GM21619 (cell line): Measurements from ENCODE around the gene KCNK17.
A peak's percentile ranks its signal among the peaks of the same experiment; 100 is the strongest.
"Not testable (repeated sequence)": the region's sequence is repeated elsewhere in the genome, so short reads cannot be mapped to it uniquely, and the experiment has no call there.

Experiments
- ATAC-seq: cut with Tn5 transposase; IDR thresholded peaks from one replicate; pipeline ENCODE4 v1.9.1; 2021; ENCODE audit not compliant: unreplicated experiment

Gene KCNK17

DNA sequence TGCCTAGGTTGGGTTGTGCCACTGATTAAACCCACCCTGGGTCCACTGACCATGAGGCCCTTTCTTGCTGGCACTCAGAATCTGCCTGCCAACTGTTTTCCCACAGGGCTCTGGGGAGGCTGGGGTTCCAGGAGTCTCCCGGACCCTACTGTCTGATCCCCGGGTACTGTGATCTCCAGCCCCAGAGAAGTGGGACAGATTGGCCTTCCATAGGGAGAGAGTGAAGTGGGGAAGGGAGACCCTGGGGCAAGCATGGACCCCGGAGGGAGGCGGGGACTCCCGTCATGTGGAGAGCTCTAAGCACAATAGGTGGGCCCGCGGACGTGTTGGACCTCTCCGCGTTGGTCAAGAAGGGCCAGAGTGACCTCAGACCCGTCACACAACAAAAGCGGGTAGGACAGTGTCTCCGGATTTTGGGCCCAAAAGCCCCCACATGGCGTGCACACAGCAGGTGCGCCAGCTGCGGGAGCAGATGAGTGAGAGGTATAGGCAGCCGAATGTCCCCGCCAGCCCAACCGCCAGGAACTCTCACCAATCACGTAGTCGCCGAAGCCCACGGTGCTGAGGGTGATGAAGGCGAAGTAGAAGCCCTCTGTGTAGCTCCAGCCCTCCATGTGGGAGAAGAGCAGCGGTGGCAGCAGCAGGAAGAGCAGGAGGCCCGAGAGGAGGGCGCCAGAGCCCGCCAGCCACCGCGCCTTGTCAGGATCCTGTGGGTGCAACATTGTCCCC is 10.6 kb downstream of the KCNK17 start:
- ATAC-seq, result no peak

DNA sequence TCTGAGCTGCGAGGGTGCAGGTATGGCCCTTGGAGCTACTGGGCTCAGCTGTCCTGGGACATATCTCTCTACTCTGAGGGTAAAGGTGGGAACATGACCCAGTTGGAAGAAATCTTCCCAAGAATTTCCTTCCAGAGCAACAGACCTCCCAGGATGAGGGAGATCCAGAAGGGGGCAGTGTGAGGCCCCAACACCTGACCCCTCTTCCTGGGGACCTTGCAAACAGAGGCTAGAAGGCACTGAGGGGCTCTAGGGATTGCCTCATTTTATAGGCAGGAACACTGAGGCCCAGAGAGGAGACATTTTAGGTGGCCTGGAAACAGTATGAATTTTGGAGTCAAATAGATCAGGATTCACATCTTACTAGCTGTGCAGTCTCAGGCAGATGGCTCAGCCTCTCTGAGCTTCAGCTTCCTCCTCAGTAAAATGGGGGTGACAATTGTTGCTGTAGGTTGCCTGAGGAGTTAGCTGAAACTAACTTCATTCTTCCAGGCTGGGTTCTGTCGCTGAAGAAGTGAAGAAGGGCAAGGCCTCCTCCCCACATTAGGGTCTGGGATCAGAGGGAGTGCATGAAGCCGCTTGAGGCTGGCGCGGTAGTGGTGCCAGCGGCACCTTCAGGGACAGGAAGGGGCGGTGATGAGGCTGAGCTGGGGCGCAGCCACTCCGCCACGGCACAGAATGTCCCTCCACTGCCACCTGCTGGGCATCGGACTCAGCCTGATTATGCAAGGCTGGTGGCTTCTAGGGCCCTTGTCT is 11.4 kb downstream of the KCNK17 start:
- ATAC-seq, result peak; percentile 82

DNA sequence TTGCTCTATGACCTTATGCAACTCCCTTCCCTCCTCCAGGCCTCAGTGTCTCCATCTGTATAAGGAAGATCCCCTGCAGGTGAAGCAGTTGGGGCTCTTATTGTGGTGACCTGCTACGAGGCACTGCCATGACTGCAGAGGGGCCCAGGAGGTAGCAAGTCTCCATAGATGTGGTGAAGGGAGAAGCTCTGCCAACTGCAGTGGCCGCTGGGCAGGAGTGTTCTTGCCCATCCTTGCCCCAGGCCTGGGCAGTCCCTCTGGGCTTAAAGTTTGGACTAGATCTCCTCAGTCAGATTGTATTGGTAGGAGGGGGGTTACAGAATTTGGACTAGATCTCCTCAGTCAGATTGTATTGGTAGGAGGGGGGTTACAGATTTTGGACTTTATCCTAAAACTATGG is 12.2 kb downstream of the KCNK17 start:
- no peak for ATAC-seq

- no peak for ATAC-seq
These were observed 12.6 kb downstream of the KCNK17 start for GRCh38 chr6:39301606-39302005.

DNA sequence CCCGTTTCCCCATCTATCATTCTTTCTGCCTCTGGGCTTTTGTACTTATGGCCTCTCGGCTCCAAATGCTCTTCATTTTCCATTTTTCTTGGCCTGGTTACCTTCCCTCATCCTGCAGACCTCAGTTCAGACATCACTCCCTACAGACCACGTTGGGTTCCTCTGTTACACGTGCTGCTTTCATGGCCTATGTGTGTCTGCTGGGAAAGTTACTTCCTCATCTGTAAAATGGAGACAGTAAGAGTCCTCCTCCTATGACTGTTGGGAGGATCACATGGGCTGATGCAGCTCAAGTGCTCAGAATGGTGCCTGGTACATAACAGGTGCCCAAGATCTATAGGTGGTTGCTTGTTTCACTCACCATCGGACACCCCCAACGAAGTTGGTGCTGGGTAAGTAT is 13.5 kb downstream of the KCNK17 start:
- no peak for ATAC-seq

DNA sequence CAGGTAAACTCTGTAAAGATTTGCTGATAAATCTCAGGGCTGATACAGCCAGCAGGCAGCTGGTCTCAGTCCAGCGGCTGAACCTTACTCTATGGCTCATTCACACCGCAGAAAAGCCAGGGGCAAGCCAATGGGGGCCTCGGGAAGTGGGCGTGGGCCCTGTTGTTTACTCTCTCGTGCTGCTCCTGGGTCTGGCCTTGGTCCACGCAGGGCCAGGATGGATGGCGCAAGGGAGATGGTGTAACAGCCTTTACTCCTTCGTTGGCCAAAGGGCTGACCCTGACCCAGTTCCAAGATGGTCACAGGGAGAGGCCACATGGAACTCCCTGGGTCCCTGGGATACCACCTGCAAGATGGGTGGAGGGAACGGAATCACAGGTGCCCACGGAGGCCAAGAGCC is 16.2 kb downstream of the KCNK17 start:
- no peak for ATAC-seq

GRCh38 chr6:39296745-39297640 is 17.2 kb downstream of the KCNK17 start:
- ATAC-seq, result no peak

GRCh38 chr6:39295611-39296011 is 18.6 kb downstream of the KCNK17 start:
- ATAC-seq, result no peak

DNA sequence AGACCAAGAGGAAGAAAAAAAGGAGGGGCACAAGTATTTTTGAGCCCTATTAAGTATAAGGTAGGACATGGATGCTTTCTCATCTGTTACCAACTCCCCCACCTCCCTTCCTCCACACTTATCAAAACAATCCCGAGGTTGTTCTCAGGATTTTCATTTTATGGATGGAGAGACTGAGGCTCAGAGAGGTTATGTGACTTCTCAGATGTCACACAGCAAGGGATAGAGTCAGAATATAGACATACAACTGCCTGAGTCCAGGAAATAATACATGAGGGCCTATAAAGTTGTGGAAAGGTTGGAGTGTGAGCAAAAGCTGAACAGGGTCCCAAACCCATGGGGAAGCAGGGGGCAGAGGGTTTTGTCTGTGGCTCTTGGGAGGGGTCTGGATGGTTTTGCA is 19.3 kb downstream of the KCNK17 start:
- ATAC-seq, result no peak

- no peak for ATAC-seq
These were observed 20.1 kb downstream of the KCNK17 start for GRCh38 chr6:39294133-39294532.

- no peak for ATAC-seq
These were observed 21.6 kb downstream of the KCNK17 start for GRCh38 chr6:39292637-39293036.

DNA sequence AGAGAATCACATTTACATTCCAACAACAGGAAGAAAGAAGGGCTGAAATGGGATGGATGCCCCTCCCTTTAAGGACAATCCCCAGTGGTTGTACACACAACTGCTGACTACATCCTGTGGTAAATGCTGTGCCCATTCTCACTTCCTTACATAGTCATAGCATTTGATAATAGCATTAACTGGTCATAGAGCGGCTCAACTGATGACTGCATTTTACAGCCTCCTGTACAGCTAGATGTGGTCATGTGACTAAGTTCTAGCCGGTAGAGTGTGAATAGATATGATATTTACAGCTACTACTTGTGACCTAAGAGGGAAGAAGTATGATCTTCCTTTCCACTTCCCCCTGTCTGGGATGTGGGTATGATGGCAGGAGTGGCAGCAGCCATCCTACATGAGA is 24.7 kb downstream of the KCNK17 start:
- no peak for ATAC-seq

- no peak for ATAC-seq
These were observed 26.6 kb downstream of the KCNK17 start for GRCh38 chr6:39287601-39288000.

GRCh38 chr6:39286596-39286995 is 27.6 kb downstream of the KCNK17 start:
- not testable (repeated sequence) for ATAC-seq

DNA sequence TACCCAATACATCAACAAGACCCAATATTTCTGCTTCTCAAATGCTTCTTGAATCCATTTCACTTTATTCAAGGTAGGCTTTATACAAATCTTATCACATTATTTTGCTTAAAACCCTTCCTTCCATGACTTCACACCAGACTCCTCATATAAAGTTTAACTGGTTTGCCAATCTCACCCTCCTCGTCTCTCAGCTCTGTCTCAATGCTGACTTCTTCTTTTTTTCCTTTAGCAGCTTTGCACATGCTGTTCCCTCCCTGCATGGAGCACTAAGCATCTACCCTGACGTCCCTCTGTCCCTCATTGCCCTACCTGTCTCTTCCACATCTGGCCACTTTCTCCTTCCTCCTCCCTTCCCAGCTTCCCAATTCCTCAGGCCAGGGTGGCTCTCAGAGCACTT is 31.4 kb downstream of the KCNK17 start:
- no peak for ATAC-seq

DNA sequence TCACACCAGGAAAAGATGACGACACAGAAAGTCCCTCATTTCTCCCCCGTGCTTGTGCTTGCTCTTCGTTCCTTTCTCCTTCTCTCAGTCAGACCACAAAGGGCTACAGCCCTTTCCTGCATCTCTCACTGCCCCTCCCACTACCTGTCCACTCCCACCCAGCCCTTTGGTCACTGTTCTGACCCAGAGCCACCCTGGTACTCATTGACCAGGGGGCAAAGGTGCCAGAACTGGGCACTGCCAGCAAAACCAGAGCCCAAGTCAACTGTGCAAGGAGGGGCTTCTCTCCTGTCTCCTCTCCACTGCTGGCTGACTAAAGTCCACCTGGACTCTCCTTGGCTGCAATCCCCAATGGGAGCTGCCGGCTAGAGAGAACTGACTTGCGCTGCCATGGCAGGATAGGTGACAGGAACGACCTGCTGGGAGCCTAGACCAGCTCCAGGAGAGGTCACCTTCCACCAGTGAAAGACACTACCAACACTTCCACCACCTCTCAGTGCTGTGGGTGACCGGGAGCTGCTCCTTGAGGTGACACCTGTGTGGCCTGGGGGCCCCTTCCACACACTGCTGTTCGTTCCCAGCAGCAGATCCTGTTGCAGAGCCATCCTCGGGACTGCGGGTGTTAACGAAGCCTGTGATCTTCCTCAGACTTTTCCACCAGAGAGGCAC is 32.8 kb downstream of the KCNK17 start:
- ATAC-seq, result no peak

GRCh38 chr6:39280247-39280731 is 33.9 kb downstream of the KCNK17 start:
- no peak for ATAC-seq

GRCh38 chr6:39279539-39279938 is 34.7 kb downstream of the KCNK17 start:
- no peak for ATAC-seq

GRCh38 chr6:39276379-39276995 is 37.7 kb downstream of the KCNK17 start:
- no peak for ATAC-seq

DNA sequence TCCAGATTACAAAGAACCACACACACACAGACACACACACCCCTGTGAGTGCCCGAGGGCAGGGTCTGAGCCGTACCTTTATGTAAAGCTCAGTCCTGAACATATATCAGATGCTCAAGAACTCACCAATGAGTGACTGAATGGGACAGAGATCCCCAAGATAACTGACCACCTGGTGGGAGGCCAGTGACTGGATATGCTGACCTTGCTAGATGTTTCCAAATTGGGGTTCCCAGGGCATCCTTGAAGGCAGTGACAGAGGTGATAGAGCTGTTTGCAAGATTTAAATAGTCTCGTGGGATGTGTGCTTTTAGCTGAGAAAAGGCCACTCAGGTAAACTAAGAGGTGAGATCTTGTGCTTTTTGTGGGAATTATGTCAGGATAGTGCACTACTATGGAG is 39.3 kb downstream of the KCNK17 start:
- ATAC-seq, result no peak
